Astrocyte (in vitro differentiated cells and primary cell): ENCODE data around the gene SNX4. TPM values are rescaled to one million over a fixed set of nuclear protein-coding genes. Genes with fewer than 3 reads are reported as not detected.

Source experiments
- DNase-seq: peaks from one replicate; pipeline ENCODE4 v3.0.0-alpha.2; 2010; ENCODE audit warnings: low read depth
- FAIRE-seq: peaks from 2 replicates; lab custom pipeline; 2011; peaks lifted over from hg19 to GRCh38; lab: Jason Lieb, UNC
- H2AFZ ChIP-seq: 2 replicates; pipeline ENCODE4 v1.6.0; 2012; ENCODE audit warnings: low read depth, low read length, inconsistent platforms
- H3K27ac ChIP-seq: 2 replicates; pipeline ENCODE4 v1.5.1; 2011; ENCODE audit warnings: low read depth, low read length, inconsistent platforms
- H3K27me3 ChIP-seq: 2 replicates; pipeline ENCODE4 v1.6.0; 2011; ENCODE audit warnings: low read length, inconsistent platforms; ENCODE audit not compliant: insufficient read depth
- H3K36me3 ChIP-seq: 2 replicates; pipeline ENCODE4 v1.5.1; 2011; ENCODE audit warnings: low read length, inconsistent platforms; ENCODE audit not compliant: insufficient read depth
- H3K4me1 ChIP-seq: 2 replicates; pipeline ENCODE4 v1.5.1; 2011; ENCODE audit warnings: low read length, inconsistent platforms; ENCODE audit not compliant: insufficient read depth
- H3K4me2 ChIP-seq: 2 replicates; pipeline ENCODE4 v1.6.0; 2012; ENCODE audit warnings: low read length, inconsistent platforms
- H3K4me3 ChIP-seq: 2 replicates; pipeline ENCODE4 v1.5.1; 2011; ENCODE audit warnings: low read depth, mild to moderate bottlenecking, low read length, inconsistent platforms; ENCODE audit not compliant: insufficient read depth
- H3K79me2 ChIP-seq: 2 replicates; pipeline ENCODE4 v1.6.0; 2012; ENCODE audit warnings: mild to moderate bottlenecking, low read length, inconsistent platforms; ENCODE audit not compliant: insufficient read depth
- H3K9ac ChIP-seq: 2 replicates; pipeline ENCODE4 v1.6.0; 2012; ENCODE audit warnings: mild to moderate bottlenecking, low read length, inconsistent platforms
- H3K9me3 ChIP-seq: 2 replicates; pipeline ENCODE4 v1.5.1; 2012; ENCODE audit warnings: low read depth, mild to moderate bottlenecking, low read length, inconsistent platforms; ENCODE audit not compliant: insufficient read depth
- H4K20me1 ChIP-seq: 2 replicates; pipeline ENCODE4 v1.6.0; 2012; ENCODE audit warnings: low read length, inconsistent platforms; ENCODE audit not compliant: insufficient read depth
- H3K27ac Mint-ChIP-seq: one replicate; pipeline ENCODE4 v1.8.0; 2021; ENCODE audit warnings: mild to moderate bottlenecking, mixed read lengths; ENCODE audit not compliant: unreplicated experiment
- H3K27me3 Mint-ChIP-seq: one replicate; pipeline ENCODE4 v1.8.0; 2021; ENCODE audit warnings: low read depth, mixed read lengths; ENCODE audit not compliant: unreplicated experiment
- H3K36me3 Mint-ChIP-seq: one replicate; pipeline ENCODE4 v1.8.0; 2021; ENCODE audit warnings: low read depth, mixed read lengths; ENCODE audit not compliant: unreplicated experiment
- H3K4me1 Mint-ChIP-seq: one replicate; pipeline ENCODE4 v1.8.0; 2021; ENCODE audit warnings: low read depth, mixed read lengths; ENCODE audit not compliant: unreplicated experiment
- H3K4me3 Mint-ChIP-seq: one replicate; pipeline ENCODE4 v1.8.0; 2021; ENCODE audit warnings: mild to moderate bottlenecking, moderate library complexity, mixed read lengths; ENCODE audit not compliant: unreplicated experiment
- H3K9me3 Mint-ChIP-seq: one replicate; pipeline ENCODE4 v1.8.0; 2021; ENCODE audit warnings: mild to moderate bottlenecking, mixed read lengths; ENCODE audit not compliant: unreplicated experiment
- EZH2 ChIP-seq: IDR thresholded peaks from 2 replicates; pipeline ENCODE4 v1.6.1; 2012; ENCODE audit warnings: mild to moderate bottlenecking, low read length, inconsistent platforms; ENCODE audit not compliant: insufficient read depth
- total RNA-seq: library from RNA; stranded (reverse); gene quantifications from 2 replicates; pipeline ENCODE4 v1.2.1, GENCODE V29; 2021
- TF ChIP-seq, protein P1 (sequence below): IDR thresholded peaks from 2 replicates; pipeline ENCODE4 v1.5.1; 2011; ENCODE audit warnings: low read depth, mild to moderate bottlenecking, inconsistent platforms, low read length, moderate library complexity; ENCODE audit not compliant: insufficient read depth

The SNX4 gene
- total RNA-seq, 1 donor from 2014 or later, result 41.8 TPM

DNA sequence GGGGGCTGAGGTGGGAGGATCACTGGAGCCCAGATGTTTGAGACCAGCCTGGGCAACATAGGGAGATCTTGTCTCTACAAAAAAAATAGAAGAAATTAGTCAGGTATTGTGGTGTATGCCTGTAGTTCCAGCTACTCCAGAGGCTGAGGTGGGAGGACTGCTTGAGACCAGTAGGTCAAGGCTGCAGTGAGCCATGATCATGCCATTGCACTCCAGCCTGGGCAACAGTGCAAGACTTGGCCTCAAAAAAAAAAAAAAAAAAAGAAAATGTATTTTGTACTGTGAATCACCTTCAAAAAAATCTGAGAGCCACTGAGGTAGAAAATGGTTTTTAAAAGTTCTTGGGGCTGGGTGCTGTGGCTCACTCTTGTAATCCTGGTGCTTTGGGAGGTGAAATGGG lies 4.6 kb downstream of the SNX4 start:
- H3K27me3 Mint-ChIP-seq, result no peaks in the 10 kb centered on the region
- Histone ChIP-seq H3K27ac (no peak overlapping the region), H3K4me3 (no peak overlapping the region), H3K36me3 (peaks cover 6% of the 10 kb centered on the region), H3K79me2 (peaks cover 80% of the 10 kb centered on the region), H3K27me3 (no peaks in the 10 kb centered on the region), H3K9me3 (no peaks in the 10 kb centered on the region), H4K20me1 (peaks cover 46% of the 10 kb centered on the region), H3K4me1 (peaks cover 13% of the 10 kb centered on the region), H3K4me2 (no peak overlapping the region), H3K9ac (no peak overlapping the region), H2AFZ (no peak overlapping the region)
- no peaks in the 10 kb centered on the region for H3K9me3 Mint-ChIP-seq
- H3K36me3 Mint-ChIP-seq, result peaks cover 5% of the 10 kb centered on the region
- H3K4me3 Mint-ChIP-seq, result no peak overlapping the region
- H3K4me1 Mint-ChIP-seq, result peaks cover 13% of the 10 kb centered on the region
- DNase-seq (no peak), FAIRE-seq (no peak)
- no peak overlapping the region for H3K27ac Mint-ChIP-seq
- TF ChIP-seq, protein P1, sequence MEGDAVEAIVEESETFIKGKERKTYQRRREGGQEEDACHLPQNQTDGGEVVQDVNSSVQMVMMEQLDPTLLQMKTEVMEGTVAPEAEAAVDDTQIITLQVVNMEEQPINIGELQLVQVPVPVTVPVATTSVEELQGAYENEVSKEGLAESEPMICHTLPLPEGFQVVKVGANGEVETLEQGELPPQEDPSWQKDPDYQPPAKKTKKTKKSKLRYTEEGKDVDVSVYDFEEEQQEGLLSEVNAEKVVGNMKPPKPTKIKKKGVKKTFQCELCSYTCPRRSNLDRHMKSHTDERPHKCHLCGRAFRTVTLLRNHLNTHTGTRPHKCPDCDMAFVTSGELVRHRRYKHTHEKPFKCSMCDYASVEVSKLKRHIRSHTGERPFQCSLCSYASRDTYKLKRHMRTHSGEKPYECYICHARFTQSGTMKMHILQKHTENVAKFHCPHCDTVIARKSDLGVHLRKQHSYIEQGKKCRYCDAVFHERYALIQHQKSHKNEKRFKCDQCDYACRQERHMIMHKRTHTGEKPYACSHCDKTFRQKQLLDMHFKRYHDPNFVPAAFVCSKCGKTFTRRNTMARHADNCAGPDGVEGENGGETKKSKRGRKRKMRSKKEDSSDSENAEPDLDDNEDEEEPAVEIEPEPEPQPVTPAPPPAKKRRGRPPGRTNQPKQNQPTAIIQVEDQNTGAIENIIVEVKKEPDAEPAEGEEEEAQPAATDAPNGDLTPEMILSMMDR, result no peak
- no peak for TF ChIP-seq EZH2

DNA sequence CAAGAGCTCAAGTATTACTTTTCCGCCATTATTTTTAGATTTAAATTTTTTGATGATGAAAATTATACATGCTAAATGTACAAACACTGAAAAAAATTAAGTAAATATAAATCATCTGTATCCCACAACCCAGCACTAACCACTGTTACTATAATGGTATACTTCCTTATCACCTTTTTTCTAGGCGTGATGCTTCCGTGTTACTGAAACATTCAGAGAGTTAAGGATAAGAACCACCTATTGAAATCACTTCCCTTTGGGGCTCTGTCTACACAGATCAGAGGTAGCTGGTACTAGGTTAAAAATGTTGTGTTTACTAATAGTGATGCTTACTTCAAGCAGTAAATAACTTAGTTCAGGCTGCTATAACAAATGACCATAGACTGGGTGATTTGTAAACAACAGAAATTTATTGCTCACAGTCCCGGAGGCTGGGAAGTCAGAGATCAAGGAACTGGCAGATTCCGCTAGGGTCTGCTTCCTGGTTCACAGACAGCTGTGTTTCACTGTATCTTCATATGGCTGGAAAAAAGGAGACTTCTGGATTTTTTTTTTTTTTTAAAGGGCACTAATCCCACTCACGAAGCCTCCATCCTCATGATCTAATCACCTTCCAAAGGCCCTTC lies 6.4 kb downstream of the SNX4 start:
- FAIRE-seq, result no peak
- H3K9me3 Mint-ChIP-seq, result peaks cover 2% of the 10 kb centered on the region
- Histone ChIP-seq H3K27ac (no peak overlapping the region), H3K79me2 (peaks cover 79% of the 10 kb centered on the region), H2AFZ (no peak overlapping the region), H3K9me3 (peaks cover 3% of the 10 kb centered on the region), H4K20me1 (peaks cover 40% of the 10 kb centered on the region), H3K4me2 (no peak overlapping the region), H3K4me1 (peaks cover 10% of the 10 kb centered on the region), H3K27me3 (no peaks in the 10 kb centered on the region), H3K4me3 (no peak overlapping the region), H3K36me3 (peaks cover 9% of the 10 kb centered on the region), H3K9ac (no peak overlapping the region)
- no peak overlapping the region for H3K27ac Mint-ChIP-seq
- peaks cover 12% of the 10 kb centered on the region for H3K36me3 Mint-ChIP-seq
- no peak for DNase-seq
- no peaks in the 10 kb centered on the region for H3K27me3 Mint-ChIP-seq
- H3K4me3 Mint-ChIP-seq, result no peak overlapping the region
- peaks cover 11% of the 10 kb centered on the region for H3K4me1 Mint-ChIP-seq
- no peak for TF ChIP-seq EZH2
- TF ChIP-seq, protein P1, result no peak

DNA sequence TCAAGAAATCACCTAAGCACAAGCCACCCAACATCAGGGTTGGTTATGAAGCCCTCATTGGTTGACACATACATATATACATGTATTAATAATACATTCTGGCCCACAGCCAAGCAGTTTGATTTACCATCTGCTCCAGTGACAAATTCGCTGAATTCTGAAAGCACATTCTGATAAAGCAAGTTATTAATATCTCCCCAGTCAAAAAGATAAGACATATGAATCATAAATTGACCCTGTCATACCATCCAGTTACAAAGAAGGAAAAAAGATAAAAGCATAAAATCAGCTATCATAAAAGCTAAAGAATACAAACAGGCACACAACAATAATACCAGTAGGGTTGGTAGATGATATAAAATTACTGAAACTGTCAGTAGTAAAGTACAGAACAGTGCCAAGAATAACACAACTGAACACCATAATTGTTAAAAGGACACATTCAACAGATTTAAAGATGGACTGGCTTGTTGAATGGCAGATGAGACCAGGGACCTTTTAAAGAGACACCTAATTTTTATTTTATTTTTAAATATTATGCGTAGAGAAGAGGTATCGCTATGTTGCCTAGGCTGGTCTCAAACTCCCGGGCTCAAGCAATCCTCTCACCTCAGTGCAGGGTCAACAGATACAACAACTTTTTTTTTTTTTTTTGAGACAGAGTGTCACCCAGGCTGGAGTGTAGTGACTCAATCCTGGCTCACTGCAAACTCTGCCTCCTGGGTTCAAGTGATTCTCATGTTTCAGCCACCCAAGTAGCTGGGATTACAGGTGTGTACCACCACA lies 7.7 kb downstream of the SNX4 start:
- peaks cover 77% of the 10 kb centered on the region for H3K79me2 ChIP-seq
- Mint-ChIP-seq H3K4me3 (no peak overlapping the region), H3K27ac (no peak overlapping the region), H3K36me3 (peaks cover 17% of the 10 kb centered on the region), H3K4me1 (peaks cover 11% of the 10 kb centered on the region), H3K27me3 (no peaks in the 10 kb centered on the region), H3K9me3 (peaks cover 7% of the 10 kb centered on the region)
- no peak overlapping the region for H2AFZ ChIP-seq
- peak overlapping the region; percentile 55 for H3K27ac ChIP-seq
- no peak overlapping the region for H3K9ac ChIP-seq
- TF ChIP-seq EZH2, result no peak
- TF ChIP-seq, protein P1, result no peak
- peaks cover 10% of the 10 kb centered on the region for H3K4me1 ChIP-seq
- H4K20me1 ChIP-seq, result peaks cover 37% of the 10 kb centered on the region
- FAIRE-seq (peak; percentile 41), DNase-seq (peak; percentile 47)
- no peak overlapping the region for H3K4me3 ChIP-seq
- peaks cover 11% of the 10 kb centered on the region for H3K36me3 ChIP-seq
- H3K9me3 ChIP-seq, result peaks cover 3% of the 10 kb centered on the region
- H3K4me2 ChIP-seq, result peak overlapping the region; percentile 43
- no peaks in the 10 kb centered on the region for H3K27me3 ChIP-seq
